SK-N-SH (cell line): ENCODE results near the gene OSBPL2. TPM values are rescaled to one million over a fixed set of nuclear protein-coding genes. Genes with fewer than 3 reads are reported as not detected.
A peak's percentile ranks its signal among the peaks of the same experiment; 100 is the strongest.

Experiments
- CTCF ChIA-PET: fragments of 300-600, 350-600 bp; formaldehyde crosslinking; extraction: SDS; loops from one replicate; lab custom pipeline; 2021; lab: Yijun Ruan, JAX
- POLR2A ChIA-PET: fragments of 350-600 bp; sonication (Branson Sonifier 250); formaldehyde crosslinking; extraction: SDS; loops from one replicate; lab custom pipeline; 2020; ENCODE audit warnings: antibody characterized with exemption, inconsistent platforms; lab: Yijun Ruan, JAX
- DNase-seq: peaks from one replicate; pipeline ENCODE4 v3.0.0; 2012
- H2AFZ ChIP-seq: fragments of 200-600 bp; sonication (generic); 2 replicates; pipeline ENCODE4 v1.8.1; 2016; ENCODE audit warnings: antibody characterized with exemption, mild to moderate bottlenecking, low read depth
- H3F3A ChIP-seq: fragments of 200-600 bp; sonication (generic); replicated peaks from 2 replicates; pipeline ENCODE3; 2016; ENCODE audit warnings: antibody characterized with exemption, mild to moderate bottlenecking; ENCODE audit not compliant: insufficient read depth
- H3K27ac ChIP-seq, 2 experiments: fragments of 200-500 bp in 1 of 2; fragments of 200-600 bp in 1 of 2; sonication (Bioruptor generic) in 1 of 2; sonication (generic), shearing (Covaris generic) in 1 of 2; 2 replicates each; pipeline versions ENCODE4 v1.5.1 to v1.6.1; 2014 to 2016; ENCODE audit warnings: low read depth in 2 of 2, inconsistent platforms in 1 of 2, low read length in 1 of 2, mild to moderate bottlenecking in 1 of 2, mixed read lengths in 1 of 2
- H3K27me3 ChIP-seq: fragments of 200-600 bp; sonication (generic), shearing (Covaris generic); 2 replicates; pipeline ENCODE4 v1.6.1; 2016; ENCODE audit warnings: mixed run types; ENCODE audit not compliant: insufficient read depth
- H3K36me3 ChIP-seq, 2 experiments: fragments of 200-500 bp in 1 of 2; fragments of 200-600 bp in 1 of 2; sonication (Bioruptor generic) in 1 of 2; sonication (generic) in 1 of 2; replicated peaks in 1 of 2; 2 replicates each; pipeline versions ENCODE3 to v1.5.1; 2014 to 2016; ENCODE audit warnings: low read length in 1 of 2, mild to moderate bottlenecking in 1 of 2; ENCODE audit not compliant: insufficient read depth in 2 of 2, control insufficient read depth in 1 of 2
- H3K4me1 ChIP-seq, 2 experiments: fragments of 200-500 bp in 1 of 2; fragments of 200-600 bp in 1 of 2; sonication (Bioruptor generic) in 1 of 2; sonication (generic), shearing (Covaris generic) in 1 of 2; 2 replicates each; pipeline versions ENCODE4 v1.5.1 to v1.6.1; 2014 to 2016; ENCODE audit warnings: low read depth in 1 of 2, low read length in 1 of 2, mixed run types in 1 of 2; ENCODE audit not compliant: insufficient read depth in 2 of 2, control insufficient read depth in 1 of 2
- H3K4me2 ChIP-seq: fragments of 200-600 bp; sonication (generic), shearing (Covaris generic); 2 replicates; pipeline ENCODE4 v1.6.1; 2017; ENCODE audit warnings: mixed run types
- H3K4me3 ChIP-seq, 2 experiments: fragments of 200-500 bp in 1 of 2; fragments of 200-600 bp in 1 of 2; sonication (Bioruptor generic) in 1 of 2; sonication (generic), shearing (Covaris generic) in 1 of 2; 2 replicates each; pipeline versions ENCODE4 v1.5.1 to v1.8.1; 2014 to 2016; ENCODE audit warnings: low read depth in 2 of 2, inconsistent platforms in 1 of 2, low read length in 1 of 2, mild to moderate bottlenecking in 1 of 2, mixed read lengths in 1 of 2, moderate library complexity in 1 of 2
- H3K79me2 ChIP-seq: fragments of 200-600 bp; sonication (generic); 2 replicates; pipeline ENCODE4 v1.8.1; 2017; ENCODE audit warnings: mild to moderate bottlenecking; ENCODE audit not compliant: insufficient read depth
- H3K9ac ChIP-seq: fragments of 200-600 bp; sonication (generic); 2 replicates; pipeline ENCODE4 v1.6.1; 2017; ENCODE audit warnings: mixed run types
- H3K9me2 ChIP-seq: fragments of 200-600 bp; sonication (generic); 2 replicates; pipeline ENCODE4 v1.6.1; 2017; ENCODE audit warnings: mixed run types
- H3K9me3 ChIP-seq: fragments of 200-600 bp; sonication (generic); 2 replicates; pipeline ENCODE4 v1.6.1; 2017; ENCODE audit warnings: mixed run types, mild to moderate bottlenecking, moderate library complexity
- H4K20me1 ChIP-seq: fragments of 200-600 bp; sonication (generic); 2 replicates; pipeline ENCODE4 v1.6.1; 2017; ENCODE audit warnings: mild to moderate bottlenecking, mixed run types; ENCODE audit not compliant: insufficient read depth
- CHD2 ChIP-seq: fragments of 150-350 bp; IDR thresholded peaks from 2 replicates; pipeline ENCODE4 v1.6.1; 2018; ENCODE audit warnings: low read length; ENCODE audit not compliant: partially characterized antibody
- ELF1 ChIP-seq: IDR thresholded peaks from 2 replicates; pipeline ENCODE4 v1.4.0; 2012
- EP300 ChIP-seq, 2 experiments: IDR thresholded peaks; 2 replicates each; pipeline versions ENCODE4 v1.4.0 to v1.6.1; 2012; ENCODE audit warnings: borderline replicate concordance in 1 of 2, low read depth in 1 of 2, low read length in 1 of 2
- EZH2phosphoT487 ChIP-seq: fragments of 200-600 bp; sonication (generic); IDR thresholded peaks from 2 replicates; pipeline ENCODE4 v1.6.1; 2017; ENCODE audit warnings: low read depth, mixed run types, mild to moderate bottlenecking, antibody characterized with exemption, moderate library complexity, borderline replicate concordance
- FOSL2 ChIP-seq: IDR thresholded peaks from 2 replicates; pipeline ENCODE4 v1.4.0; 2012; ENCODE audit warnings: low read depth, mild to moderate bottlenecking, moderate library complexity, borderline replicate concordance
- FOXM1 ChIP-seq: IDR thresholded peaks from 2 replicates; pipeline ENCODE4 v1.4.0; 2012; ENCODE audit warnings: low read depth, mild to moderate bottlenecking
- JUND ChIP-seq: IDR thresholded peaks from 2 replicates; pipeline ENCODE4 v1.4.0; 2012
- MAX ChIP-seq: IDR thresholded peaks from 2 replicates; pipeline ENCODE4 v1.4.0; 2012; ENCODE audit warnings: low read depth
- MEF2A ChIP-seq: IDR thresholded peaks from 2 replicates; pipeline ENCODE4 v1.4.0; 2012; ENCODE audit warnings: low read depth, borderline replicate concordance
- MXI1 ChIP-seq: IDR thresholded peaks from 2 replicates; pipeline ENCODE4 v1.6.1; 2012; ENCODE audit warnings: mild to moderate bottlenecking, low read depth, low read length, improper control_type of control experiment
- NFIC ChIP-seq: IDR thresholded peaks from 2 replicates; pipeline ENCODE4 v1.4.0; 2012; ENCODE audit warnings: borderline replicate concordance
- NRF1 ChIP-seq: IDR thresholded peaks from 2 replicates; pipeline ENCODE4 v1.6.1; 2012; ENCODE audit warnings: low read depth, mild to moderate bottlenecking, low read length
- RAD21 ChIP-seq: IDR thresholded peaks from 2 replicates; pipeline ENCODE4 v1.6.1; 2012; ENCODE audit warnings: mild to moderate bottlenecking, low read length
- RCOR1 ChIP-seq: fragments of 150-350 bp; IDR thresholded peaks from 2 replicates; pipeline ENCODE4 v1.6.1; 2017; ENCODE audit warnings: antibody characterized with exemption, low read length
- RFX5 ChIP-seq: IDR thresholded peaks from 2 replicates; pipeline ENCODE4 v1.6.1; 2012; ENCODE audit warnings: mild to moderate bottlenecking, improper control_type of control experiment, low read length
- RXRA ChIP-seq: IDR thresholded peaks from 2 replicates; pipeline ENCODE4 v1.4.0; 2012; ENCODE audit warnings: low read depth, mild to moderate bottlenecking, borderline replicate concordance
- SIN3A ChIP-seq: IDR thresholded peaks from 2 replicates; pipeline ENCODE4 v1.6.1; 2012; ENCODE audit warnings: low read depth, mild to moderate bottlenecking, low read length, moderate library complexity, borderline replicate concordance
- SMC3 ChIP-seq: IDR thresholded peaks from 2 replicates; pipeline ENCODE4 v1.6.1; 2012; ENCODE audit warnings: low read depth, low read length, improper control_type of control experiment
- TAF1 ChIP-seq: IDR thresholded peaks from 2 replicates; pipeline ENCODE4 v1.6.1; 2012; ENCODE audit warnings: low read depth, mild to moderate bottlenecking, low read length, moderate library complexity, borderline replicate concordance
- TCF12 ChIP-seq: IDR thresholded peaks from 2 replicates; pipeline ENCODE4 v1.4.0; 2012
- YY1 ChIP-seq: IDR thresholded peaks from 2 replicates; pipeline ENCODE4 v1.4.0; 2012; ENCODE audit warnings: low read depth, mild to moderate bottlenecking
- WGBS: methylation state at CpG from one replicate; pipeline ENCODE4 v1.1.6; 2017; ENCODE audit warnings: low lambda C conversion rate; 5-methylcytosine and 5-hydroxymethylcytosine counted together
- polyA plus RNA-seq, 3 experiments: library from polyadenylated mRNA; depleted of rRNA; stranded (reverse); fragments of >200 nt; gene quantifications; 2 replicates each; pipeline ENCODE4 v1.2.3, GENCODE V29; 2012
- TF ChIP-seq, protein P1 (sequence below): fragments of 150-350 bp; IDR thresholded peaks from 2 replicates; pipeline ENCODE4 v1.6.1; 2017; ENCODE audit warnings: antibody characterized with exemption, low read length, low read depth, borderline replicate concordance
- TF ChIP-seq, protein P2 (sequence below): IDR thresholded peaks from 2 replicates; pipeline ENCODE4 v1.4.0; 2012; ENCODE audit warnings: low read depth, borderline replicate concordance

OSBPL2 gene
- polyA plus RNA-seq, 1 of the 3 experiments (the other 2 are of a cell fraction), result 17.7 TPM

DNA sequence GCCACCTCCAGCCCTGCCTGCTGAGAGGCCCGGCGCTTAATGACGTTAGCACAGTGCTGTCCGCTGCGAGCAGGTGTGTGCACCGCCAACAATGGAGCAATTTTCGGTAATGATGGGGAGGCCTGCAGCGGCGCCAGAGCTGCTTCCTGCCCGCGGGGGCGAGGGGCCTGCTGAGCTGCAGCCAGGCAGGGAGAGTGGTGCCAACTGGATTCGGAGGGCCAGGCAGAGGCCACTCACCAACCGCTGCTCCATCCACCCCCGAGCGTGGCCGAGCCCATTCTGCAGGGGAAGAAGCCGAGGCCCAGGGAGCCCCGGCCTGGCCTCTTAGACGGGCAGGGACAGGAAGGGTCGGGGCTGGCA is 27.8 kb upstream of the OSBPL2 start:
- POLR2A ChIA-PET, result interaction anchor here (1.1 kb wide), 1 partner anchor 51 kb away, joined by 3 read pairs; no protein-coding TSS in a partner anchor
- 38% methylated on average over 11 of the region's 21 CpGs for WGBS

GRCh38 chr20:62211216-62211615 is 27.1 kb upstream of the OSBPL2 start:
- WGBS, result 100% methylated on average over 1 of the region's 8 CpGs
- Histone ChIP-seq H3K27me3 (no peaks in the 10 kb centered on the region), H3K4me1 (peaks cover 0 to 7% of the 10 kb centered on the region in 2 experiments; a peak in 1 of 4 replicates), H3K9me2 (no peaks in the 10 kb centered on the region), H3K9ac (no peak overlapping the region), H4K20me1 (no peaks in the 10 kb centered on the region), H3F3A (no peaks in the 10 kb centered on the region), H3K27ac (no peak overlapping the region), H3K36me3 (no peaks in the 10 kb centered on the region), H3K9me3 (no peaks in the 10 kb centered on the region), H3K4me3 (no peak overlapping the region), H2AFZ (no peak overlapping the region), H3K4me2 (no peak overlapping the region), H3K79me2 (no peaks in the 10 kb centered on the region)
- ChIA-PET CTCF (interaction anchor here (0.7 to 1.1 kb wide), 2 partner anchors 16 to 232 kb away, joined by 3 read pairs; no protein-coding TSS in a partner anchor), POLR2A (interaction anchor here (1.1 kb wide), 1 partner anchor 52 kb away, joined by 3 read pairs; no protein-coding TSS in a partner anchor)
- no peak for DNase-seq
- TF ChIP-seq YY1 (no peak), MAX (no peak), FOXM1 (no peak), SMC3 (no peak), NRF1 (no peak), TCF12 (no peak), NFIC (no peak), EP300 (IDR thresholded peaks at IDR 0.05; ENCODE audit: borderline replicate concordance in 1 of 2, low read depth in 1 of 2, low read length in 1 of 2) (no peak), RXRA (no peak), MXI1 (no peak), RCOR1 (no peak), RFX5 (no peak)
- TF ChIP-seq, protein P1, sequence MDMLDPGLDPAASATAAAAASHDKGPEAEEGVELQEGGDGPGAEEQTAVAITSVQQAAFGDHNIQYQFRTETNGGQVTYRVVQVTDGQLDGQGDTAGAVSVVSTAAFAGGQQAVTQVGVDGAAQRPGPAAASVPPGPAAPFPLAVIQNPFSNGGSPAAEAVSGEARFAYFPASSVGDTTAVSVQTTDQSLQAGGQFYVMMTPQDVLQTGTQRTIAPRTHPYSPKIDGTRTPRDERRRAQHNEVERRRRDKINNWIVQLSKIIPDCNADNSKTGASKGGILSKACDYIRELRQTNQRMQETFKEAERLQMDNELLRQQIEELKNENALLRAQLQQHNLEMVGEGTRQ, result no peak
- TF ChIP-seq, protein P2, sequence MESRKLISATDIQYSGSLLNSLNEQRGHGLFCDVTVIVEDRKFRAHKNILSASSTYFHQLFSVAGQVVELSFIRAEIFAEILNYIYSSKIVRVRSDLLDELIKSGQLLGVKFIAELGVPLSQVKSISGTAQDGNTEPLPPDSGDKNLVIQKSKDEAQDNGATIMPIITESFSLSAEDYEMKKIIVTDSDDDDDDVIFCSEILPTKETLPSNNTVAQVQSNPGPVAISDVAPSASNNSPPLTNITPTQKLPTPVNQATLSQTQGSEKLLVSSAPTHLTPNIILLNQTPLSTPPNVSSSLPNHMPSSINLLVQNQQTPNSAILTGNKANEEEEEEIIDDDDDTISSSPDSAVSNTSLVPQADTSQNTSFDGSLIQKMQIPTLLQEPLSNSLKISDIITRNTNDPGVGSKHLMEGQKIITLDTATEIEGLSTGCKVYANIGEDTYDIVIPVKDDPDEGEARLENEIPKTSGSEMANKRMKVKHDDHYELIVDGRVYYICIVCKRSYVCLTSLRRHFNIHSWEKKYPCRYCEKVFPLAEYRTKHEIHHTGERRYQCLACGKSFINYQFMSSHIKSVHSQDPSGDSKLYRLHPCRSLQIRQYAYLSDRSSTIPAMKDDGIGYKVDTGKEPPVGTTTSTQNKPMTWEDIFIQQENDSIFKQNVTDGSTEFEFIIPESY, result no peak

More for the DNA sequence above, 27.8 kb upstream of the OSBPL2 start:
- Histone ChIP-seq H3K4me3 (no peak overlapping the region), H3K27ac (peak overlapping the region in 1 of 2 experiments; percentile 16; a peak in 1 of 4 replicates), H3K79me2 (no peaks in the 10 kb centered on the region), H3K27me3 (no peaks in the 10 kb centered on the region), H3K9ac (no peak overlapping the region), H3K9me3 (no peaks in the 10 kb centered on the region), H3K4me1 (peaks cover 0 to 7% of the 10 kb centered on the region in 2 experiments; a peak in 1 of 4 replicates), H3K36me3 (no peaks in the 10 kb centered on the region), H2AFZ (no peak overlapping the region), H3F3A (no peaks in the 10 kb centered on the region), H3K9me2 (no peaks in the 10 kb centered on the region), H4K20me1 (no peaks in the 10 kb centered on the region), H3K4me2 (no peak overlapping the region)
- peak; percentile 61 for DNase-seq
- TF ChIP-seq YY1 (no peak), JUND (no peak), SIN3A (no peak), TCF12 (no peak), RXRA (no peak), RAD21 (no peak), FOSL2 (no peak), TAF1 (no peak), RFX5 (no peak), ELF1 (no peak), MXI1 (no peak), CHD2 (no peak), MEF2A (no peak), EZH2phosphoT487 (no peak)
- TF ChIP-seq, protein P2, result no peak
- CTCF ChIA-PET, result interaction anchor here (0.7 to 1.1 kb wide), 2 partner anchors 17 to 233 kb away, joined by 3 read pairs; no protein-coding TSS in a partner anchor
